Mononuclear cell (primary cell): ENCODE results near the gene GPX1. TPM values are rescaled to one million over a fixed set of nuclear protein-coding genes. Genes with fewer than 3 reads are reported as not detected.

ENCODE experiments used
- H3K27me3 ChIP-seq: 2 replicates; pipeline ENCODE4 v1.6.0; 2011; ENCODE audit warnings: low read length, control low read depth; ENCODE audit not compliant: insufficient read depth
- H3K4me1 ChIP-seq: 2 replicates; pipeline ENCODE4 v1.5.1; 2011; ENCODE audit warnings: mild to moderate bottlenecking, low read length, control low read depth; ENCODE audit not compliant: insufficient read depth
- H3K4me3 ChIP-seq: 2 replicates; pipeline ENCODE4 v1.5.1; 2011; ENCODE audit warnings: mild to moderate bottlenecking, low read length, moderate library complexity
- H3K9me3 ChIP-seq: 2 replicates; pipeline ENCODE4 v1.5.1; 2011; ENCODE audit warnings: low read depth, mild to moderate bottlenecking, control low read depth, low read length
- total RNA-seq: library from RNA; depleted of rRNA; stranded (reverse); fragments of >200 nt; gene quantifications from one replicate; pipeline ENCODE4 v1.2.3, GENCODE V29; 2012

The GPX1 gene
- total RNA-seq, 1 donor = 149 TPM

DNA sequence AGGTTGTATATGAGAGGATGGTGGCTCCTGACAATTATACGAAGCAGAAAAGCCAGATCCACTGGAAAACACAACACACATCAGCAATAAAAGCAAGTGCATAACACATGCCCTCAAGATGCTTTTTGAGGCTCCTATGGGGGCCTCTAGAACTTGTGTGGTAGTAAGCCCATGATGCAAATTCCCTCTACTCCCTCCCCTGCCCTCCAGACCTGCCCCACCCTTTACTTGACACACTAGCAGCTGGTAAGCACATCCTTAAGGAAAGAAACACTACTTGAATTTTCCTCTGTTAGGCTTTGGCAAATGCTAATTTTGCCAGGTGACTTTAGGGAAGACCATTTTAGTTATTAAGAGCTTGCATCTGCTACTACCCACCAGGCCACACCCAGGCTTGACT is 47.5 kb downstream of the GPX1 start:
- H3K9me3 ChIP-seq = no peaks in the 10 kb centered on the region
- no peak overlapping the region for H3K4me3 ChIP-seq
- H3K27me3 ChIP-seq = no peaks in the 10 kb centered on the region
- no peaks in the 10 kb centered on the region for H3K4me1 ChIP-seq

Other genes starting within 250 kb of the GPX1 start
- gene USP19, start 237.5 kb downstream of the GPX1 start, total RNA-seq = 21.5 TPM
- 3.1 TPM for gene LAMB2, start 225.3 kb downstream of the GPX1 start, total RNA-seq
- gene CCDC71, start 192.0 kb downstream of the GPX1 start, total RNA-seq = 15.4 TPM
- 2.7 TPM for gene KLHDC8B, start 186.8 kb downstream of the GPX1 start, total RNA-seq
- 5.0 TPM for gene C3orf62, start 81.1 kb downstream of the GPX1 start, total RNA-seq
- gene USP4, start 18.3 kb downstream of the GPX1 start, total RNA-seq = 65.2 TPM
- gene RHOA, start 53.6 kb upstream of the GPX1 start, total RNA-seq = 595 TPM
- gene TCTA, start 54.1 kb upstream of the GPX1 start, total RNA-seq = 15.3 TPM
- gene AMT, start 64.1 kb upstream of the GPX1 start, total RNA-seq = 2.6 TPM
- 3.7 TPM for gene NICN1, start 71.0 kb upstream of the GPX1 start, total RNA-seq
- 9.4 TPM for gene DAG1, start 111.9 kb upstream of the GPX1 start, total RNA-seq
- under 0.01 TPM for gene BSN, start 196.1 kb upstream of the GPX1 start, total RNA-seq